T-helper 1 cell (primary cell): ENCODE data around the gene MYO16.
A peak's percentile ranks its signal among the peaks of the same experiment; 100 is the strongest.

Experiments used
- DNase-seq, 5 donors: peaks; one replicate each; pipeline ENCODE4 v3.0.0-alpha.2; 2012 to 2020
- total RNA-seq, 4 donors: gene quantifications; one replicate each; lab custom pipeline; 2026; lab: John Stamatoyannopoulos, UW

MYO16 gene
- total RNA-seq, result 0.77 to 29.5 (median 23.5) reads per million in 4 donors

GRCh38 chr13:108629181-108629752 is at the start of gene MYO16:
MYO16 (plus strand) TSS chr13:108629611; CDS start chr13:108629845, 234 bp downstream.
- no peak for DNase-seq

- no peak for DNase-seq
Observed at GRCh38 chr13:108586826-108587225, 42.6 kb upstream of the MYO16 start.

GRCh38 chr13:108588516-108588915 is 40.9 kb upstream of the MYO16 start:
- DNase-seq, result no peak

- no peak for DNase-seq
Observed at GRCh38 chr13:108594153-108594552, 35.3 kb upstream of the MYO16 start.

- DNase-seq, result peak in 1 of 5 donors; percentile 5
Observed at GRCh38 chr13:108595436-108596274, 33.8 kb upstream of the MYO16 start.

GRCh38 chr13:108597943-108598342 is 31.5 kb upstream of the MYO16 start:
- DNase-seq, result no peak

- DNase-seq, result no peak
Observed at GRCh38 chr13:108606424-108606823, 23.0 kb upstream of the MYO16 start.

- no peak for DNase-seq
Observed at GRCh38 chr13:108609353-108609752, 20.1 kb upstream of the MYO16 start.

GRCh38 chr13:108610507-108610906 is 18.9 kb upstream of the MYO16 start:
- DNase-seq, result no peak

- no peak for DNase-seq
Observed at GRCh38 chr13:108615241-108615640, 14.2 kb upstream of the MYO16 start.

- no peak for DNase-seq
Observed at GRCh38 chr13:108618233-108618632, 11.2 kb upstream of the MYO16 start.

- no peak for DNase-seq
Observed at GRCh38 chr13:108621462-108621861, 7.9 kb upstream of the MYO16 start.

- no peak for DNase-seq
Observed at GRCh38 chr13:108624108-108624507, 5.3 kb upstream of the MYO16 start.

- DNase-seq, result no peak
Observed at GRCh38 chr13:108624979-108625378, 4.4 kb upstream of the MYO16 start.

GRCh38 chr13:108629988-108630387 is 577 bp downstream of the MYO16 start:
- DNase-seq, result no peak

GRCh38 chr13:108632649-108633167 is 3.3 kb downstream of the MYO16 start:
- no peak for DNase-seq

GRCh38 chr13:108638901-108639300 is 9.5 kb downstream of the MYO16 start:
- DNase-seq, result no peak

GRCh38 chr13:108643646-108644353 is 14.4 kb downstream of the MYO16 start:
- DNase-seq, result no peak

- DNase-seq, result no peak
Observed at GRCh38 chr13:108645376-108645775, 16.0 kb downstream of the MYO16 start.

- DNase-seq, result no peak
Observed at GRCh38 chr13:108650271-108650670, 20.9 kb downstream of the MYO16 start.

GRCh38 chr13:108656742-108657141 is 27.3 kb downstream of the MYO16 start:
- no peak for DNase-seq

- no peak for DNase-seq
Observed at GRCh38 chr13:108657519-108657918, 28.1 kb downstream of the MYO16 start.

- no peak for DNase-seq
Observed at GRCh38 chr13:108662528-108662927, 33.1 kb downstream of the MYO16 start.
